Stimulated activated CD8-positive, alpha-beta memory T cell treated with anti-CD3 and anti-CD28 coated beads, Interleukin-7, amount 100 ng/mL, for 24 hours (primary cell): ENCODE measurements around the gene ITIH3.

Experiments used
- DNase-seq: peaks from one replicate; pipeline ENCODE4 v3.0.0-alpha.2; 2020; ENCODE audit warnings: low read depth

Gene ITIH3

DNA sequence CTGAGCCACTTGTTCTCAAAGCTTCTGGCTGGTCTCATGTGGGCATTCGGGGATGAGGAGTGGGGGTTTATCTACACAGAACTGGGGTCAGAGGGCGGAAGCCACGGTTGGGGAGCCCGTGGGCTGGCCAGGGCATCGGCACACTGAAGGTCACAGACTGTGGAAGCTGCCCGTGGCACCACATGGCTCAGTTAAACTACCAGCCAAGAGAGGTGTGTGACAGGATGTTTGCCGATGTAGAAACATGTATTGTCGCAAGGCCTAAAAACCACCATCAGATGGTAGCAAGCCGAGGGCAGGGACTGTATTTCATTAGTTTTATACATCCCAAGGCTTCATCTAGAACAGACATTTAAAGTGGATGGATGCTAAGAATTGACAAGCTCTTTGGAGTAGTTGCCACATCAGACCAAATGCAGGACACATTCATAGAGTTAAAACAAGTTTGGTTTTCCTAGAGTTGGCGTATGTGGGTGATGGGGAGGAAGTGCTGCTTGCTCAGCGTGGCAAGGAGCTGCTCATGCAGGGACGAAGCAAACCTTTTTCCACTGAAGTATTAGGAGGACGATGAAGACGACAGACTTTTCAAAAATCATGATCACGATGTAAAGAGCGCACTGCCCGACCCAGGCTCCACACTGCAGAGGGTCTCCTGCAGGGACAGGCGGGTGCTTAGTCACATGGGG is 49.8 kb downstream of the ITIH3 start:
- no peak for DNase-seq

- no peak for DNase-seq
Measured at GRCh38 chr3:52845157-52845556, 50.6 kb downstream of the ITIH3 start.

GRCh38 chr3:52845691-52846431 is 51.3 kb downstream of the ITIH3 start:
- no peak for DNase-seq

- no peak for DNase-seq
Measured at GRCh38 chr3:52846432-52846965, 51.9 kb downstream of the ITIH3 start.

DNA sequence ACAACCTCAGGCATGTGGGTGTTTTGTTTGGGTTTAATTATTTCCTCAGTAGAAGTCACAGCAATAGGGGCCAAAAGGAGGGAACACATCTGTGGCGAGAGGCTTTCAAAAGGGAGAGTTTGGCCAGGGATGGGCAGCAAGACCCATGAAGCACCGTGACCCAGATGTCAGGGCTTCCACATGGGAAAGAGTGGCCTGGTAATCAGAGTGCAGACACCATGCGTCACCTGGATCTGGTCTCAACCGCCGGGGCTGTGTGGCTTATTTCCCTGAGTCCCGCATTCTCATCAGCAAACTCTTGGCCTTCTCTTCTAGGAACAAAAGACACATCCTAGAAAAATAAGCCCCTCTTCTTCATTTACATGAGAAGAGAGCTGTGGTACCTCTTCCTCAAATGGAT is 52.6 kb downstream of the ITIH3 start:
- DNase-seq = no peak

GRCh38 chr3:52847726-52848125 is 53.1 kb downstream of the ITIH3 start:
- DNase-seq = no peak

DNA sequence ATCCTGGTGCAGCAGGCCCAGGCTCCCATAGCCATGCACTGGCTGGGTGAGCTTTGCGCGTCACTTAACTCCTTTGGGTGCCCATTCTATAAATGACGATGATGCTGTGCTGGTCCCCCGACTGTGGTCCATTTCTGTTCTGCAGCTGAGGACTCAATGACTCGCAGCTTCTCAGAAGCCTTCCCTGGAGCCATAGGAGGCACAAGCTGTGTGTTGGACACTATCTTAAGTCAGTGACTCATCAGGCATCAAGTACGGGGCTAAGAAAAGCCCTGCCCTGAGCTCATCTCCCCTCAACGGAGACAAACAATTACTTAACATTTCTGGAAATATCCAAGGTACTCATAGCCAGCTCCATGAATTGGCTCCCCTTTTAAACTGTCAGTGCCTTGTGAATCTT is 54.0 kb downstream of the ITIH3 start:
- DNase-seq = no peak

- DNase-seq = no peak
Measured at GRCh38 chr3:52849656-52850055, 55.1 kb downstream of the ITIH3 start.

DNA sequence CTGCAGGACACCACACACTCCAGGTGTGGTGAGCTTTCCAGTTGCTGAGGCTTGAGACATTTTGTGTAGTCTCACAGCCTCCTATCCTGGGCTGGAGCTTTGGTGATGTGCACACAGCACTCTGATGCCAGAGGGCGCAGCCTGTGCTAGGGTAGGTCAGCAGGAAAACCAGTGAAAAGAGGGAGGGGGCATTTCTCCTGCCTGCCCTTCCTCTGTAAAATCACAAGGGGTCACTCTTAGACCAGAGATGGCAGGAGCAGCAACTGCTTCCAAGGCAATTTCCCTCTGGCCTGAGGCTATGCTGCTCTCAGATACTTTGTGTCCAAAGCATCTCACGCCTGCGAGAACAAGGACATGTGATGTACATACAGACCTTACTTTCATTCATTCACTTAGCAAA is 56.8 kb downstream of the ITIH3 start:
- DNase-seq = no peak

- no peak for DNase-seq
Measured at GRCh38 chr3:52852419-52852818, 57.8 kb downstream of the ITIH3 start.

- DNase-seq = no peak
Measured at GRCh38 chr3:52854013-52854412, 59.4 kb downstream of the ITIH3 start.

DNA sequence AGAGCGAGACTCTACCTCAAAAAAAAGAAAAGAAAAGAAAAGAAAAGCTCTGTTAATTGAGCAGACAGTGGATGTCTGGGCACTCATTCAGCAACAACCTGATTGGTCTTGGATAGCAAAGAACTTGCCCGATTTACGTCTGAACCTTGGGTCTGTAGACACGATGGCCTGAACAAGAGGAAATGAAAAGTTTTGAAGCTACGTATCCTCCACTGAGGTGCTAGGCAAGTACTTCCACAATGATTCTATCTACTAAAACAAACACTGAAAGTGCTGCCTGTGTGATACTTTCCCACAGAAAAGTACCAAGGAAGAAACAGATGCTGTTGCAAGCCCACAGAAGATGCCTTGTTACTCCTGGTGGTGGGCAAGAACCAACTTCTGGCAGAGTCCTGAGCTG is 62.1 kb downstream of the ITIH3 start:
- no peak for DNase-seq

DNA sequence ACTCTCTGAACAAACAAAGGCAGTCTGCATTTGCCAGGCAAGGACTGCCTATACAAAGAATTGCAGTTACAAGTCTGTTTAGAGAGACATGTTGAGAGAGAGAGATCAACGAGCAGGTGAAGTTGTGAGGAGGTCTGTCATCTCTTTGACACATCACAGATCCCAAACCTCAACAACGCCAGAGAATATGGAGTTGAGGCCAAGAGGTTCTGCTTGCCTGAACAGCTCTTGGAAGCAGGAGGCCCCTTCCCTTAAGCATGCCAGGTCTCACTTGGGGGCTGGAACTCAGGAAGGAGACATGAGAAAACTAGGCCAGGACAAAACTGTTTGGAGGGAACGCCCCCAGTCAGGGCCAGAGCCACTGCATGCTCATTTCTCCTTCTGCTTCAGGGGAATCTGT is 62.5 kb downstream of the ITIH3 start:
- no peak for DNase-seq

DNA sequence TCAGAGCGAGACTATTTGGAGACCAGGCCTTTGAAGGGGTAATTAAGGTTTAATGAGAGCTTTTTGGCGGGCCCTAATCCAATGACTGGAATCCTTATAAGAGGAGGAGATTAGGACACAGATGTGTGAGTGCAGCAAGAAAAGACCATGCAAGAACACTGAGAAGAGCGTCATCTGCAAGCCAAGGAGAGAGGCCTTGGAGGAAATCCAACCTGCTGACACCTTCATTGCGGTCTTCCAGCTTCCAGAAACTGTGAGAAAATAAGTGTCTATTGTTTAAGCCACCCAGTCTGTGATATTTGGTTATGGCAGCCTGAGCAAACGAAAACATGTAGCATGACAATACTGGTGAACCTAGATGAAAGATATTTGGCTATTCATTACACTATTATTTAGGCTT is 63.3 kb downstream of the ITIH3 start:
- no peak for DNase-seq
